HG03460 (cell line): ENCODE results near the gene BAIAP2L1.
"Not testable (repeated sequence)": the region's sequence is repeated elsewhere in the genome, so short reads cannot be mapped to it uniquely, and the experiment has no call there.

Experiments used
- ATAC-seq: cut with Tn5 transposase; IDR thresholded peaks from one replicate; pipeline ENCODE4 v1.9.1; 2021; ENCODE audit not compliant: unreplicated experiment

BAIAP2L1 gene

GRCh38 chr7:98323597-98324322 lies 77.1 kb downstream of the BAIAP2L1 start:
- ATAC-seq: no peak

- no peak for ATAC-seq
Measured at GRCh38 chr7:98322331-98323270, 78.3 kb downstream of the BAIAP2L1 start.

- ATAC-seq: no peak
Measured at GRCh38 chr7:98321301-98321700, 79.6 kb downstream of the BAIAP2L1 start.

- ATAC-seq: no peak
Measured at GRCh38 chr7:98319176-98319575, 81.7 kb downstream of the BAIAP2L1 start.

- no peak for ATAC-seq
Measured at GRCh38 chr7:98317366-98318040, 83.4 kb downstream of the BAIAP2L1 start.

- ATAC-seq: not testable (repeated sequence)
Measured at GRCh38 chr7:98315994-98316527, 84.8 kb downstream of the BAIAP2L1 start.

GRCh38 chr7:98315318-98315993 lies 85.4 kb downstream of the BAIAP2L1 start:
- peak; percentile 64 for ATAC-seq

- no peak for ATAC-seq
Measured at GRCh38 chr7:98314469-98314868, 86.4 kb downstream of the BAIAP2L1 start.

- ATAC-seq: no peak
Measured at GRCh38 chr7:98312201-98312600, 88.7 kb downstream of the BAIAP2L1 start.

- no peak for ATAC-seq
Measured at GRCh38 chr7:98309566-98309965, 91.3 kb downstream of the BAIAP2L1 start.

- no peak for ATAC-seq
Measured at GRCh38 chr7:98307971-98308466, 92.9 kb downstream of the BAIAP2L1 start.

GRCh38 chr7:98305951-98306535 lies 94.8 kb downstream of the BAIAP2L1 start:
- ATAC-seq: no peak

- ATAC-seq: no peak
Measured at GRCh38 chr7:98303906-98304305, 97.0 kb downstream of the BAIAP2L1 start.

GRCh38 chr7:98303176-98303865 lies 97.6 kb downstream of the BAIAP2L1 start:
- ATAC-seq: no peak

GRCh38 chr7:98301693-98302470 lies 99.0 kb downstream of the BAIAP2L1 start:
- ATAC-seq: no peak

- no peak for ATAC-seq
Measured at GRCh38 chr7:98300595-98301372, 100.1 kb downstream of the BAIAP2L1 start.

- no peak for ATAC-seq
Measured at GRCh38 chr7:98297626-98298286, 103.1 kb downstream of the BAIAP2L1 start.
